Spleen (tissue), 11 donors: ENCODE results near the gene MT3. TPM values are rescaled to one million over a fixed set of nuclear protein-coding genes. Genes with fewer than 3 reads are reported as not detected.

Source experiments
- DNase-seq: peaks from one replicate; pipeline ENCODE4 v3.0.0-alpha.2; 2020
- H3K27ac ChIP-seq, 8 donors: fragments of 200-600 bp; sonication (generic) in 7 of 8; 1 replicate in 4 of 8; 2 replicates in 4 of 8; pipeline versions ENCODE4 v1.5.0 to v1.8.0; 2016 to 2021; ENCODE audit warnings: inconsistent platforms in 4 of 8, mild to moderate bottlenecking in 4 of 8, moderate library complexity in 1 of 8
- H3K27me3 ChIP-seq, 7 donors: fragments of 200-600 bp; sonication (generic) in 6 of 7; replicated peaks in 1 of 7; 1 replicate in 4 of 7; 2 replicates in 3 of 7; pipeline versions ENCODE4 v1.5.0 to v1.8.0; 2016 to 2021; ENCODE audit warnings: inconsistent platforms in 3 of 7, mild to moderate bottlenecking in 1 of 7
- H3K36me3 ChIP-seq, 6 donors: fragments of 200-600 bp; sonication (generic) in 5 of 6; 1 replicate in 4 of 6; 2 replicates in 2 of 6; pipeline versions ENCODE4 v1.5.0 to v1.8.0; 2016 to 2021; ENCODE audit warnings: inconsistent platforms in 2 of 6
- H3K4me1 ChIP-seq, 6 donors: fragments of 200-600 bp; sonication (generic) in 5 of 6; 1 replicate in 3 of 6; 2 replicates in 3 of 6; pipeline versions ENCODE4 v1.5.0 to v1.8.0; 2016 to 2021; ENCODE audit warnings: inconsistent platforms in 3 of 6
- H3K4me3 ChIP-seq, 8 donors: fragments of 200-600 bp; sonication (generic) in 7 of 8; 1 replicate in 4 of 8; 2 replicates in 4 of 8; pipeline versions ENCODE4 v1.5.0 to v1.8.0; 2016 to 2021; ENCODE audit warnings: inconsistent platforms in 4 of 8, mild to moderate bottlenecking in 4 of 8, moderate library complexity in 2 of 8
- H3K9me3 ChIP-seq, 8 donors: fragments of 200-600 bp; sonication (generic) in 7 of 8; 1 replicate in 4 of 8; 2 replicates in 4 of 8; pipeline versions ENCODE4 v1.5.0 to v1.8.0; 2016 to 2021; ENCODE audit warnings: inconsistent platforms in 4 of 8
- CTCF ChIP-seq, 11 experiments: fragments of 200-600 bp in 7 of 11; fragments of 450-650 bp in 4 of 11; sonication (generic) in 4 of 11; IDR thresholded peaks in 8 of 11; conservative IDR thresholded peaks in 3 of 11; 1 replicate in 7 of 11; 2 replicates in 4 of 11; pipeline versions ENCODE4 v1.4.0 to v1.8.0; 2016 to 2021; ENCODE audit warnings: antibody characterized with exemption in 11 of 11, inconsistent platforms in 4 of 11, mild to moderate bottlenecking in 1 of 11
- POLR2A ChIP-seq, 3 donors: fragments of 450-650 bp; IDR thresholded peaks; one replicate each; pipeline ENCODE4 v1.5.1; 2017; ENCODE audit warnings: antibody characterized with exemption in 3 of 3, mild to moderate bottlenecking in 1 of 3
- POLR2AphosphoS5 ChIP-seq, 3 donors: sonication (generic); formaldehyde crosslinking; IDR thresholded peaks; one replicate each; pipeline ENCODE4 v1.5.1; 2017; ENCODE audit warnings: antibody characterized with exemption in 3 of 3
- WGBS, 5 donors: extraction: QIAGEN DNeasy Blood & Tissue Kit in 3 of 5; methylation state at CpG; one replicate each; pipeline versions ENCODE4 v1.1.5 to v1.1.7; 2013 to 2018; 5-methylcytosine and 5-hydroxymethylcytosine counted together
- intact Hi-C: fragments of 100-400 bp; cut with DNase I; formaldehyde crosslinking; loops from one replicate; pipeline ENCODE4 v1.15.0; 2023; ENCODE audit warnings: low total_unique reads
- polyA plus RNA-seq, 3 donors: library from polyadenylated mRNA; stranded (reverse); fragments of 200-250 nt; gene quantifications; one replicate each; pipeline ENCODE4 v1.2.1, GENCODE V29; 2013
- total RNA-seq, 7 donors: library from RNA; depleted of rRNA in 3 of 7; stranded (reverse); fragments of >200 nt in 3 of 7; fragmentation: NEBNext Ultra II Directional in 4 of 7; extraction: Animal tissue kit (Norgen Biotek cat#: 25700) in 4 of 7; gene quantifications; one replicate each; pipeline versions ENCODE4 v1.1.0 to v1.2.1, GENCODE V29; 2016 to 2021
- donor health status: healthy with polysubstance abuse.
- donor health status: DM: no; HTN: no; CAD: no; lungs with moderate emphysema.
- donor health status: DM: no; HTN: no; CAD: no.
- donor health status: Bipolar disorder and iron deficiency.
- donor health status: healthy.
- donor health status: DM: no; HTN: no; CAD: no.
- donor health status: DM: yes; HTN: yes; CAD: no.

The MT3 gene
- total and polyA plus RNA-seq, 10 donors = 0.77 to 11.5 (median 1.5) TPM; not detected in 7

GRCh38 chr16:56551796-56552738 lies 37.3 kb upstream of the MT3 start:
- H3K27ac ChIP-seq = peak overlapping the region in 2 of 8 donors; percentile 26 to 29
- H3K9me3 ChIP-seq = no peaks in the 10 kb centered on the region
- peaks cover 6 to 25% (median 13%) of the 10 kb centered on the region in 6 donors for H3K4me1 ChIP-seq
- no peak for DNase-seq
- no peaks in the 10 kb centered on the region for H3K36me3 ChIP-seq
- H3K4me3 ChIP-seq = no peak overlapping the region
- 42 to 49% (median 47%) methylated on average over 11 of the region's 11 CpGs for WGBS, 5 donors
- H3K27me3 ChIP-seq = peaks cover 0 to 23% (median 0%) of the 10 kb centered on the region in 7 donors
- TF ChIP-seq CTCF (IDR thresholded peaks at IDR 0.05 in 8 of 11, conservative IDR thresholded peaks at IDR 0.05 in 3 of 11) = no peak
- TF ChIP-seq POLR2AphosphoS5 (IDR thresholded peaks at IDR 0.05) = no peak
- no peak for TF ChIP-seq POLR2A (IDR thresholded peaks at IDR 0.05)
- intact Hi-C loops = no loop called here

GRCh38 chr16:56554441-56554840 lies 34.9 kb upstream of the MT3 start:
- intact Hi-C loops = no loop called here
- H3K4me1 ChIP-seq = peaks cover 0 to 11% (median 3%) of the 10 kb centered on the region in 6 donors
- TF ChIP-seq POLR2A (IDR thresholded peaks at IDR 0.05) = no peak
- TF ChIP-seq CTCF (IDR thresholded peaks at IDR 0.05 in 8 of 11, conservative IDR thresholded peaks at IDR 0.05 in 3 of 11) = no peak
- no peak for TF ChIP-seq POLR2AphosphoS5 (IDR thresholded peaks at IDR 0.05)
- peak; percentile 23 for DNase-seq
- H3K27ac ChIP-seq = no peak overlapping the region
- H3K9me3 ChIP-seq = no peaks in the 10 kb centered on the region
- WGBS, 5 donors = 84 to 93% (median 90%) methylated on average over 10 of the region's 10 CpGs
- H3K4me3 ChIP-seq = no peak overlapping the region
- no peaks in the 10 kb centered on the region for H3K36me3 ChIP-seq
- peaks cover 0 to 25% (median 0%) of the 10 kb centered on the region in 7 donors for H3K27me3 ChIP-seq

GRCh38 chr16:56558024-56558747 lies 31.1 kb upstream of the MT3 start:
- 74 to 84% (median 82%) methylated on average over 6 to 8 of the region's 8 CpGs for WGBS, 5 donors
- no peaks in the 10 kb centered on the region for H3K4me1 ChIP-seq
- H3K4me3 ChIP-seq = no peak overlapping the region
- no peaks in the 10 kb centered on the region for H3K36me3 ChIP-seq
- intact Hi-C loops = no loop called here
- no peak for TF ChIP-seq POLR2AphosphoS5 (IDR thresholded peaks at IDR 0.05)
- no peak for TF ChIP-seq CTCF (IDR thresholded peaks at IDR 0.05 in 8 of 11, conservative IDR thresholded peaks at IDR 0.05 in 3 of 11)
- no peak for TF ChIP-seq POLR2A (IDR thresholded peaks at IDR 0.05)
- DNase-seq = no peak
- peaks cover 0 to 25% (median 0%) of the 10 kb centered on the region in 7 donors for H3K27me3 ChIP-seq
- no peak overlapping the region for H3K27ac ChIP-seq
- no peaks in the 10 kb centered on the region for H3K9me3 ChIP-seq

GRCh38 chr16:56559109-56559508 lies 30.2 kb upstream of the MT3 start:
- H3K36me3 ChIP-seq = no peaks in the 10 kb centered on the region
- no peak overlapping the region for H3K4me3 ChIP-seq
- no peaks in the 10 kb centered on the region for H3K9me3 ChIP-seq
- DNase-seq = no peak
- intact Hi-C loops = no loop called here
- H3K27me3 ChIP-seq = peaks cover 0 to 20% (median 0%) of the 10 kb centered on the region in 7 donors
- H3K27ac ChIP-seq = no peak overlapping the region
- WGBS, 5 donors = 79 to 99% (median 87%) methylated on average over 4 of the region's 4 CpGs
- no peaks in the 10 kb centered on the region for H3K4me1 ChIP-seq
- TF ChIP-seq CTCF (IDR thresholded peaks at IDR 0.05 in 8 of 11, conservative IDR thresholded peaks at IDR 0.05 in 3 of 11) (no peak), POLR2AphosphoS5 (IDR thresholded peaks at IDR 0.05) (no peak), POLR2A (IDR thresholded peaks at IDR 0.05) (no peak)
